ENCODE results near the gene KIF13A.

GRCh38 chr6:17728551-17729222 lies 258.7 kb downstream of the KIF13A start:
- TF ChIP-seq CTCF (IDR thresholded peaks at IDR 0.05; ENCODE audit: low read depth, low read length): no peak
- TF ChIP-seq EZH2phosphoT487 (IDR thresholded peaks at IDR 0.05; ENCODE audit: low read depth): no peak
